Type B pancreatic cell (in vitro differentiated cells): ENCODE measurements around the gene CACNA1D. TPM values are rescaled to one million over a fixed set of nuclear protein-coding genes. Genes with fewer than 3 reads are reported as not detected.

Experiments used
- DNase-seq: peaks from one replicate; pipeline ENCODE4 v3.0.0; 2021; ENCODE audit warnings: mixed read lengths; ENCODE audit not compliant: unreplicated experiment; ENCODE audit errors: extremely low spot score
- H3K27ac Mint-ChIP-seq: 2 replicates; pipeline ENCODE4 v1.8.0; 2021; ENCODE audit warnings: mild to moderate bottlenecking, mixed read lengths
- H3K27me3 Mint-ChIP-seq: 2 replicates; pipeline ENCODE4 v1.8.0; 2021; ENCODE audit warnings: mixed read lengths
- H3K36me3 Mint-ChIP-seq: 2 replicates; pipeline ENCODE4 v1.8.0; 2021; ENCODE audit warnings: mixed read lengths
- H3K4me1 Mint-ChIP-seq: one replicate; pipeline ENCODE4 v1.8.0; 2021; ENCODE audit warnings: mixed read lengths; ENCODE audit not compliant: unreplicated experiment
- H3K4me3 Mint-ChIP-seq: 2 replicates; pipeline ENCODE4 v1.8.0; 2021; ENCODE audit warnings: mild to moderate bottlenecking, mixed read lengths
- H3K9me3 Mint-ChIP-seq: 2 replicates; pipeline ENCODE4 v1.8.0; 2021; ENCODE audit warnings: mixed read lengths
- CTCF ChIP-seq: fragments of 200-600 bp; sonication (generic); conservative IDR thresholded peaks from 2 replicates; pipeline ENCODE4 v1.5.0; 2021; ENCODE audit warnings: antibody characterized with exemption, mild to moderate bottlenecking
- total RNA-seq: library from RNA; stranded (reverse); gene quantifications from 2 replicates; pipeline ENCODE4 v1.2.1, GENCODE V29; 2021; ENCODE audit warnings: low replicate concordance

CACNA1D gene
- total RNA-seq, 1 donor from 2014 or later, result 17.4 TPM

GRCh38 chr3:53691349-53691748, 196.9 kb downstream of the CACNA1D start:
- Mint-ChIP-seq H3K4me1 (peaks cover 3% of the 10 kb centered on the region), H3K4me3 (no peak overlapping the region), H3K27ac (no peak overlapping the region), H3K27me3 (no peaks in the 10 kb centered on the region), H3K9me3 (no peaks in the 10 kb centered on the region), H3K36me3 (no peaks in the 10 kb centered on the region)
- no peak for TF ChIP-seq CTCF
- no peak for DNase-seq

DNA sequence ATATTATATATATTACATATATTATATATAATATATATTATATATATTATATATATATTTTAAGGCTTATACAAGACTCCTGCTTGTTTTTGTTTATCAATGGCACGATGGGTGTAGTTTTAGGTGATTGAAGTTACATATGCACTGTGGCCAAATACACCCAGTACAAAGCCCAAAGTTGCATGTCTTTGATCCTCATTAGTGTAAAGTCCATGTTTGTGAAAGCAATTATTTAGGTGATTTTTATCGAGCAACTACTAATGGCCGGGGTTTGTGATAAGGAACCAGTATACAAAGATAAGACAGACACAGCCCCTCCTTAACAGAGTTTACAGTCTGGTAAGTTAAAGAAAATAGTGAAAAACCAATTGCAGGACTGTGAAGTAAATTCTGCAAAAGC, 197.5 kb downstream of the CACNA1D start:
- no peaks in the 10 kb centered on the region for H3K27me3 Mint-ChIP-seq

DNA sequence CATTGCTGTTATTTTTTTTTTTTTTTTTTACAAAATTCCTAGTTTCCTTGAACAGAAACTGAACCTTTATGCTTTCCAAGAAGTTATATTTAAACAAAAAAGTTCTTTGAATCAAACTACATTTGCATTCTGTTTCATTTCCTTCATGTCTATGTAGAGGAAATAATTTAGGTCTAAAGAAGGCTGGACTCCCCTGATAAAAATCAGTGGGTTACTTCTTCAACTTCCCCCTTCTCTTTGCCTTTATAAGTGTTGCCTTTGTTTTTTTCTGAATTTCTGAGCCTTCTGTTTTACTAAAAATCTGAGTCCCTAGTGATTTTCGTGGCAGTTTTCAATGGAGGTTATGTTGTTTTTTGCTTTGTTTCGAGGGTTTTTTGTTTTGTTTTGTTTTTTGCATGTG, 199.0 kb downstream of the CACNA1D start:
- no peak for TF ChIP-seq CTCF
- no peaks in the 10 kb centered on the region for H3K27me3 Mint-ChIP-seq
- H3K4me1 Mint-ChIP-seq, result peaks cover 3% of the 10 kb centered on the region
- DNase-seq, result no peak
- H3K4me3 Mint-ChIP-seq, result no peak overlapping the region
- no peaks in the 10 kb centered on the region for H3K9me3 Mint-ChIP-seq
- H3K36me3 Mint-ChIP-seq, result no peaks in the 10 kb centered on the region
- no peak overlapping the region for H3K27ac Mint-ChIP-seq

More for the DNA sequence above, 197.5 kb downstream of the CACNA1D start:
- Mint-ChIP-seq H3K9me3 (no peaks in the 10 kb centered on the region), H3K4me1 (peaks cover 3% of the 10 kb centered on the region), H3K36me3 (no peaks in the 10 kb centered on the region), H3K4me3 (no peak overlapping the region), H3K27ac (no peak overlapping the region)
- TF ChIP-seq CTCF, result no peak
- DNase-seq, result no peak

GRCh38 chr3:53694046-53694445, 199.6 kb downstream of the CACNA1D start:
- no peak for DNase-seq
- Mint-ChIP-seq H3K36me3 (no peaks in the 10 kb centered on the region), H3K4me3 (no peak overlapping the region), H3K4me1 (peaks cover 3% of the 10 kb centered on the region), H3K27ac (no peak overlapping the region), H3K9me3 (no peaks in the 10 kb centered on the region), H3K27me3 (no peaks in the 10 kb centered on the region)
- no peak for TF ChIP-seq CTCF

GRCh38 chr3:53694666-53695323, 200.4 kb downstream of the CACNA1D start:
- no peaks in the 10 kb centered on the region for H3K36me3 Mint-ChIP-seq
- peaks cover 3% of the 10 kb centered on the region for H3K4me1 Mint-ChIP-seq
- no peak overlapping the region for H3K27ac Mint-ChIP-seq
- H3K9me3 Mint-ChIP-seq, result no peaks in the 10 kb centered on the region
- no peak for TF ChIP-seq CTCF
- no peak for DNase-seq
- no peak overlapping the region for H3K4me3 Mint-ChIP-seq
- no peaks in the 10 kb centered on the region for H3K27me3 Mint-ChIP-seq

DNA sequence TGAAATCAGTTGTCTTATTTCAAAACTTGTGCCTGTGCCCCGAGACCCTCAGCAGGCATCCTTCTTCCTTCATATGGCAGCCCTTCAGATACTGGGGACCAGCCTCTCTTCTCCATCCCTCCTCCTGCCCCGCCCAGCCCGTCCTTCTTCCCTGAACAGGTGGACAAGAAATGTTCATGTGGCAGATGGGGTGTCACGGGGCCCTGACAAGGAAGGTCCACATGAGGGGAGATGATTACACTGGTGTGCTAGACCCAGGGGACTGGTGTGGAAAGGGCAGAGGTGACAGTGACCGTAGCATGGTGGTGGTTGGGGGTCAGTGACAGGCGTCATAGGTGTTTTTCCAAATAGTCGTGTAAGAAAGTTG, 200.9 kb downstream of the CACNA1D start:
- no peak for DNase-seq
- Mint-ChIP-seq H3K4me3 (no peak overlapping the region), H3K27me3 (no peaks in the 10 kb centered on the region), H3K27ac (no peak overlapping the region), H3K36me3 (no peaks in the 10 kb centered on the region), H3K4me1 (peaks cover 3% of the 10 kb centered on the region), H3K9me3 (no peaks in the 10 kb centered on the region)
- no peak for TF ChIP-seq CTCF
